ENCODE measurements around the gene BHMT2.

BHMT2 gene

DNA sequence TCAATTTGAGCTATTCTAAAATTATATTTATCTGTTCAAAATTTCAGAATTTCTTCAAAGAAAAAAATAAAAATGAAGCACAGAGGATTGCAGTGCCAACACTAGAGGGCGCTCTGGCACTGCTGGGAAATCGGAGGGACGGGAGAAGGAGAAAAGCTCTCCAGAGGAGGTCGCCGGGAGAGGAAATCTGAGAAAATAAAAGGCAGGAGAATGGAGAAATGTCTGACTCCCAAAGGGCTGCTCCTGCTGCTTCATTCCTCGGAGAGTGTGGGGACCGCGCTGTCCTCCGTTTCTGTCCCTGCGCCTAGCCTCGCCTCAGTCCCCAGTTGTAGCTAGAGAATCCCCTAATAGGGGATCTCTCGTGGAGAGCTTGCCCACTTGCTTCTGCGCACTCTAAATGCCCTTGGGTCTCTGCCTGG is 44.5 kb upstream of the BHMT2 start:
- TF ChIP-seq CTCF (IDR thresholded peaks at IDR 0.05) = peak; percentile 92
- Histone ChIP-seq H3K4me3 (peak overlapping the region; percentile 65), H3K27ac (no peak overlapping the region)
- no peak for DNase-seq (ENCODE audit: low spot score)

GRCh38 chr5:79030663-79031484 is 38.7 kb upstream of the BHMT2 start:
- no peak overlapping the region for H3K4me3 ChIP-seq
- DNase-seq (ENCODE audit: low spot score) = no peak

GRCh38 chr5:79031485-79031867 is 38.1 kb upstream of the BHMT2 start:
- no peak for TF ChIP-seq CTCF (IDR thresholded peaks at IDR 0.05)
- H3K4me3 ChIP-seq = no peak overlapping the region
- no peak for DNase-seq (ENCODE audit: low spot score)
- no peak overlapping the region for H3K27ac ChIP-seq

More at GRCh38 chr5:79030663-79031484, 38.7 kb upstream of the BHMT2 start:
- H3K27ac ChIP-seq = no peak overlapping the region
- no peak for TF ChIP-seq CTCF (IDR thresholded peaks at IDR 0.05)

DNA sequence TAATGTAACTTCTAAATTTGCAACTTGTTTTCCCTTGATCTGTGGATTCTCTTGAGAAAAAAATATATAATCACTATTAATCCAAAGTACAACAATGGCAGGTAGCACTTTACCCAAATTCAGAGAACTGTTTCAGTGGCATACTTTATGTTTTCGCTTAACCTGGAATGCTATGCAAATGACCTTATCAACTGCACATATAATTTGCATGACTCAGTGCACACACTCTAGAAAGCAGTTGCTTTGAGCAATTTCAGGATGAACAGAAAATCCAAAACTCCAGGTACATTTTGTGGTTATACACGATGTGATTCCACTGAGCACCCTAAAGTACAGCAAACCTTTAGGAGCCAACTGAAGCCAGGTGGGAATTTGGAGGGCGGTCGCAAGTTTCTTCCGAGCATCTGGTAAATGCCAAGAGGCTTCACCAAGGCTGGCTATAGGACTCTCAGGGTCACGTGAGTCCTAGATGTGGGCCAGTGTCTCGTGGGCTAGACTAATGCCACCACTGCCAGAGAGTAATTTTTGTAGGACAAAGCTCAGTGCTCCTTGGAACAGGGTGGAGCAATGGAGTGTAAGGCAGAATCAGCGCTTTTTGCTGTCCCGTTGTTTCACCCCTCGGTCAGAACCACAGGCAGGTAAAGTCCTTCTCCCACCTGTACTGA is 37.4 kb upstream of the BHMT2 start:
- H3K4me3 ChIP-seq = no peak overlapping the region
- no peak for DNase-seq (ENCODE audit: low spot score)
- TF ChIP-seq CTCF (IDR thresholded peaks at IDR 0.05) = no peak
- no peak overlapping the region for H3K27ac ChIP-seq

DNA sequence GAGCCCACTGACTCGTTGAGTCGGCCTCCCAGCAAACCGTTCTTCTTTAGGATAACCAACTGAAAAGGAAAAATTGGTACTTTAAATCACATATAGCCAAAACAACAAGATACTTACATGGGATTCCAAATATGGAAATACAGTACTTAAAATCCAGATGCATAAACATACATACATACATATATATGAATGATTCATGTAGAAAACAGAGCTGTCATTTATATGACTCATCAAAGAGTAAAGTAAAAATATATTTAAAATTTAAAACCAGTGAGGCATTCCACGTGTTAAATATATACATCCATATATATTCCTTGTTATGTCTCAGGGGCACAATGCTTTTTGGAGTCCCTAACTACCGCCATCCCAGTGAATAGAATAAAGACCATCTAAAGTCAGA is 36.8 kb upstream of the BHMT2 start:
- H3K27ac ChIP-seq = no peak overlapping the region
- no peak for DNase-seq (ENCODE audit: low spot score)
- no peak overlapping the region for H3K4me3 ChIP-seq
- TF ChIP-seq CTCF (IDR thresholded peaks at IDR 0.05) = no peak

GRCh38 chr5:79035237-79035636 is 34.3 kb upstream of the BHMT2 start:
- DNase-seq (ENCODE audit: low spot score) = no peak
- no peak for TF ChIP-seq CTCF (IDR thresholded peaks at IDR 0.05)
- H3K27ac ChIP-seq = no peak overlapping the region
- no peak overlapping the region for H3K4me3 ChIP-seq

DNA sequence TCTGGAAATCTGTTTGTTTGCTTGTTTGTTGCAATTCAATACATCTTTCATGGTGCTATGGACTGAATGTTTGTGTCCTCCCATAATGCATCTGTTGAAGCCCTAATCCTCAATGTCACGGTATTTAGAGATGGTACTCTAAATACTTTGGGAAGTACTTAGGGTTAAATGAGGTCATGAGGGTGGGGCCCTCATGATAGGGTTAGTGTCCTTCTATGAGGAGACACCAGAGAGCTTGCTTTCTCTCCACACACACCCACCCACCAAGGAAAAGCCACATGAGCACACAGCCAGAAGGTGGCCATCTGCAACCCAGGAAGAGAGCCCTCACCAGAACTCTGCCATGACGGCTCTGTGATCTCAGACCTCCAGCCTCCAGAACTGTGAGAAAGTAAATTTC is 32.8 kb upstream of the BHMT2 start:
- Histone ChIP-seq H3K27ac (no peak overlapping the region), H3K4me3 (no peak overlapping the region)
- TF ChIP-seq CTCF (IDR thresholded peaks at IDR 0.05) = no peak
- no peak for DNase-seq (ENCODE audit: low spot score)

Measured in coronary artery (tissue), 2 donors.